Measurements from ENCODE around the gene TRAPPC5.

The TRAPPC5 gene

DNA sequence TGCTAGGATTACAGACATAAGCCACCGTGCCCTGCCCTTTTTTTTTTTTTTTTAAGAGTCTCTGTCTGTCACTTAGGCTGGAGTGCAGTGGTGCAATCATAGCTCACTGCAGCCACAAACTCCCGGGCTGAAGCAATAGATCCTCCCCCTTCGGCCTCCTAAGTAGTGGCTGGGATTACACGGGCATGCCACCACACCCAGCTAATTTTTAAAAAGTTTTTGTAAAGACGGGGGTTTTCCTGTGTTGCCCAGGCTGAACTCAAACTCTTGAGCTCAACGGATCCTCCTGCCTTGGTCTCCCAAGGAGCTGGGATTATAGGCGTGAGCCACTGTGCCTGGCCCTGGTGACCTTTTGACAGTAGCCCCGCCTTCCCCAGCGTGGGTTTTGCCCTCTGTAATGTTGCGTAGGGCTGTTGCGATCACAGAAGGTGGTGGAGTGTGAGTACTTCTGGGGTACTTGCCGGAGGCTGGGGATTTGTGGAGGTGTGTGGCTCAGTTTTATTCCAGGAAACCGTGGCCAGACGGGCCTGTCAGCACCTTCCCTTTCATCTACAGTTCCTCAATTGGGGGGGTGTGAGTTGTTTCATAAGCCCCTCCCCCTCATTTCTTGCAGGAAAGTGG lies 23.4 kb upstream of the TRAPPC5 start:
- TF ChIP-seq, protein P1, sequence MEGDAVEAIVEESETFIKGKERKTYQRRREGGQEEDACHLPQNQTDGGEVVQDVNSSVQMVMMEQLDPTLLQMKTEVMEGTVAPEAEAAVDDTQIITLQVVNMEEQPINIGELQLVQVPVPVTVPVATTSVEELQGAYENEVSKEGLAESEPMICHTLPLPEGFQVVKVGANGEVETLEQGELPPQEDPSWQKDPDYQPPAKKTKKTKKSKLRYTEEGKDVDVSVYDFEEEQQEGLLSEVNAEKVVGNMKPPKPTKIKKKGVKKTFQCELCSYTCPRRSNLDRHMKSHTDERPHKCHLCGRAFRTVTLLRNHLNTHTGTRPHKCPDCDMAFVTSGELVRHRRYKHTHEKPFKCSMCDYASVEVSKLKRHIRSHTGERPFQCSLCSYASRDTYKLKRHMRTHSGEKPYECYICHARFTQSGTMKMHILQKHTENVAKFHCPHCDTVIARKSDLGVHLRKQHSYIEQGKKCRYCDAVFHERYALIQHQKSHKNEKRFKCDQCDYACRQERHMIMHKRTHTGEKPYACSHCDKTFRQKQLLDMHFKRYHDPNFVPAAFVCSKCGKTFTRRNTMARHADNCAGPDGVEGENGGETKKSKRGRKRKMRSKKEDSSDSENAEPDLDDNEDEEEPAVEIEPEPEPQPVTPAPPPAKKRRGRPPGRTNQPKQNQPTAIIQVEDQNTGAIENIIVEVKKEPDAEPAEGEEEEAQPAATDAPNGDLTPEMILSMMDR (IDR thresholded peaks at IDR 0.05; ENCODE audit: borderline replicate concordance, insufficient read depth, low read depth, low read length): no peak
- H3K4me3 ChIP-seq (ENCODE audit: low read depth, low read length): no peak overlapping the region

DNA sequence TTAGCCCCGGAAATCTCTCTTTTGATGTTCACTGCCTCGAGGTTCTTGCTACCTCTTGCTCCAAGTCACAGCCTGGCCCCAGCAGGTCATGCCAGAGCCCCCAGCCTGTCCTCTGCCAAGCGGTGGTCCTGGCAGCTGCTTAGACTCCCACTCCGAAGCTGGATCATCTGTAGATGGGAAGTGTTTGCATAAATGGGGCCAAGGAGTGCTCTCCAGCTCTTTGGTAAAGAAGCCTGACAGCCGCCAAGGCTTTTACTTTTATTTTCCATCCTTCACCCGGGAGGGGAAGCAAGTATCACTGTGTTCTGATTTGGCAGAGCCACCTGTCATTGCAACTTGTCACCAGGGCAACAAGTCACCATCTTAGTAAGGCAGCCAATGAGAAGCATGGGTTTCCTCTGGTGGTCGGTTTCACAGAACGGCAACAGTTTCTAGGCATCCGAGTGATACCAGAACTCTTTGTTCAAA lies 22.4 kb upstream of the TRAPPC5 start:
- TF ChIP-seq, protein P1 (IDR thresholded peaks at IDR 0.05; ENCODE audit: borderline replicate concordance, insufficient read depth, low read depth, low read length): no peak
- H3K4me3 ChIP-seq (ENCODE audit: low read depth, low read length): peak overlapping the region; percentile 48

DNA sequence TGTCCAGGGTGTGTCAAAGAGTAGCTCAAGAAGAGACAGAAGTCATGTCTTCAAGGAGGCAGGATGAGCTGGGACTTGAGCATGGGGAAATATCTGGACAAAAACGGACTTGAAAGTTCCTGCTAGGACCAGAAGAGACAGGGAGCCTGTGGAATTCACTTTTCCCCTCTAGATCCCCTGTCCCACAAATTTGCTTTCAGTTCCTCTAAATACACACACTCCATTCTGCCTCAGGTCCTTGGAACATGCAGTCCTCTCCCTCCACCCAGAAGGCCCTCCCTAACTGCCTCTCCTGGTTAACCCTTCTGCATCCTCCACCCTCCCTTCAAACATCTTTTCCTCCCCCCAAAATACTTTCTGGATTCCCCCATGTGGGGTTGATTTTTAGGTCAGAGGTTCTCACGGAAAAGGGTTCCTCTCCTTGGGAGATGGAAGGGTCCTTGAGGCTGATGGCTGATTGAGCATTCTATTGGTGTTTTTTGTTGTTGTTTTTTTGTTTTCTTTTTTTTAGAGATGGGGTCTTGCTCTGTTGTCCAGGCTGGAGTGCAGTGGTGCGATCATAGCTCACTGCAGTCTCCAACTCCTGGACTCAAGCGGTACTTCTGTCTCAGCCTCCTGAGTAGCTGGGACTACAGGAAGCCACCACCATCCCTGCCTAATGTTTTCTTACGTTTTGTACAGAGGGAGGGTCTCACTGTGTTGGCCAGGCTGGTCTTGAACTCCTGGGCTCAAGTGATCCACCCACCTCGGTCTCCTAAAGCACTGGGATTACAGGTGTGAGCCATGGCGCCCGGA lies 18.7 kb upstream of the TRAPPC5 start:
- no peak overlapping the region for H3K4me3 ChIP-seq (ENCODE audit: low read depth, low read length)
- TF ChIP-seq, protein P1 (IDR thresholded peaks at IDR 0.05; ENCODE audit: borderline replicate concordance, insufficient read depth, low read depth, low read length): no peak

DNA sequence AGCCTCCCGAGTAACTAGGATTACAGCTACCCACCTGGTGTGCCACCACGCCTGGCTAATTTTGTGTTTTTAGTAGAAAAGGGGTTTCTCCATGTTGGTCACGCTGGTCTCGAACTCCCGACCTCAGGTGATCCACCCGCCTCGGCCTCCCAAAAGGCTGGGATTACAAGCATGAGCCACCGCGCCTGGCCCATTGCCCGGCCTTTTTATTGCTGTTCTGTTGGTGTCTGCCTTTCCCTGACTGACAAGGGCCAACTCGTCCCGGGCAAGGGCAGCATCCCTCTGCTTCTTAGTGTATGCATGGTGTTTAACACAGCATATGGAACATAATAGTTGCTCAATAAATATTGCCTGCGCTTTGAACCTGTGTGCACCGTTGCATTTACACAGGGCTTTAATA lies 18.0 kb upstream of the TRAPPC5 start:
- TF ChIP-seq, protein P1 (IDR thresholded peaks at IDR 0.05; ENCODE audit: borderline replicate concordance, insufficient read depth, low read depth, low read length): no peak

DNA sequence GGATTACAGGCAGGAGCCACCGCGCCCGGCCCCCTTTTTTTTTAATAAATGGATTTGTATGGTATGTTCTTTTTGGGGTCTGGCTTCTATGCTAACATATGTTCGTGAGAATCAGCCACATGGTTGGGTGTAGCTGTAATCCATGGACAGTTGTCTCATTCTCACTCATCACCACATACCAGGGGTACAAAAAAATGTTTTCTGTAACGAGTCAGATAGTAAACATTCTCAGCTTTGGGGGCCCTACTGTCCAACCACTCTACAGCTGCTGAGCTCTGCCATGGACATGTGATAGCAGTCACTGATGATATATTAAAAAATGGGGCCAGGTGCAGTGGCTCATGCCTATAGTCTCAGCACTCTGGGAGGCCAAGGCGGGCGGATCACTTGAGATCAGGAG lies 16.9 kb upstream of the TRAPPC5 start:
- TF ChIP-seq, protein P1 (IDR thresholded peaks at IDR 0.05; ENCODE audit: borderline replicate concordance, insufficient read depth, low read depth, low read length): no peak
- H3K4me3 ChIP-seq (ENCODE audit: low read depth, low read length): no peak overlapping the region

More for the DNA sequence above, 18.0 kb upstream of the TRAPPC5 start:
- H3K4me3 ChIP-seq (ENCODE audit: low read depth, low read length): no peak overlapping the region

DNA sequence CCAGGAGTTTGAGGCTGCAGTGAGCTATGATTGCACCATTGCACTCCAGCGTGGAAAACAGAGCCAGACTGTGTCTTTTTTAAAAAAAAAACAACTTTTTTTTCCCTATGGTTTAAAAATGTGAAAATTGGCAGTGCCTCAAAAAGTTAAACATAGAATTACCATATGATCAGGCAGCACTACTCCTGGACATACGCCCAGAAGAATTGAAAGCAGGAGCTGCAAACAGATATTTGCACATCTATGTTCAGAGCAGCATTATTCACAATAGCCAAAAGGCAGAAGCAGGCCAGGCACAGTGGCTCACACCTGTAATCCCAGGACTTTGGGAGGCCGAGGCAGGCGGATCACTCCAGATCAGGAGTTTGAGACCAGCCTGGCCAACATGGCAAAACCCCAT lies 15.6 kb upstream of the TRAPPC5 start:
- H3K4me3 ChIP-seq (ENCODE audit: low read depth, low read length): no peak overlapping the region
- TF ChIP-seq, protein P1 (IDR thresholded peaks at IDR 0.05; ENCODE audit: borderline replicate concordance, insufficient read depth, low read depth, low read length): no peak

DNA sequence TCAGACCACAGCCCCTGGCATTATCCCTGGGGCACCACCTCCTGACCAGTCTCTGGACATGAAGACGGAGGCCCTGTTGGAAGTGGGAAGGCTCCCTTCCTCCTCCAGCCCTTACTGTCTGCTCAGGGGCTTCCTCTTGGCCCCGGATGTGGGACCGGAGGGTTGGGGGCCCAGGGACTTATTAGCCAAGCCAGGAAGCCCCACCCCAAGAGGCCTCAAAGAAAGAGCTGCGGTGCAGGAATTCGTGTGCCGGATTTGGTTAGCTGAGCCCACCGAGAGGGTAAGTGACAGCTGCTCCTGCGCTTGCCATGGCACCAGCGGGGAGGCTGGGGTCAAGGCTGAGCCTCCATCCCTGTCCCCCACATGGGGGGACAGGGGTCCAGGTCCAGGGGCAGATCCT lies 11.8 kb upstream of the TRAPPC5 start, which contains the start of gene RETN:
Gene RETN, plus strand, starts transcription at position 208 of the 400 bp plus-strand sequence. CDS start 278 bp downstream, outside the sequence.
- TF ChIP-seq, protein P1 (IDR thresholded peaks at IDR 0.05; ENCODE audit: borderline replicate concordance, insufficient read depth, low read depth, low read length): no peak
- H3K4me3 ChIP-seq (ENCODE audit: low read depth, low read length): no peak within 1 kb of the TSS
